Measurements from ENCODE around the gene SRSF9.
"Not testable (repeated sequence)": the region's sequence is repeated elsewhere in the genome, so short reads cannot be mapped to it uniquely, and the experiment has no call there.

The SRSF9 gene

DNA sequence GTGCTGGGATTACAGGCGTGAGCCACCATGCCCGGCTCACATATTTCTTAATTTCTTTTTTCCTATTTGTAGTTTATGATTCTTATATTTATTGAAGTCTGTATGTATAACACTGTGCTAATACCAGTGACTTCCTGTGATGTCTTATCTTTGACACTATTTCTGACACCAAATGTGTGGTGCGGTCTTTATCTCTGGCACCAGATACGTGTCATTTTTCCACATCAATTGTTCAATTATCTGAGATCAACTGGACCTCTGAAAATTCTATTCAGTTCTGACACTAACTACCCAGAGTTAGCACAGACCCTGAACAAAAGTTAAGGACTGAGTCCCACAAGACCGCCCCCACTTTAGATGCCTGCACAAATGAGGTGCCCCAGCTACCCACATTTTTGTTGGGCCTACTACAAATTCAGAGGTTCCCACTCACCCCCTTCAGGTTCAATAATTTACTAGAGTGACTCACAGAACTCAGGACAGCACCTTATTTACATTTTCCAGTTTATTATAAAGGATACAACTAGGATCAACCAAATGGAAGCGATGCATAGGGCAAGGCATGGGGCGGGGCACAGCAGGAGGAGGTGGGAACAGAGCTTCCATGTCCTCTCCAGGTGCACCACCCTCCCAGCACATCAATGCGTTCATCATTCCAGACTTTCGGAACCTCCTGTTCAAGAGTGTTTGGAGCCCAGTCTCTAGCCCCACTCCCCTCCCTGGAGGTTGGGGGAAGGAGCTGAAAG lies 11.6 kb upstream of the SRSF9 start:
- DNase-seq (ENCODE audit: low spot score) = no peak

DNA sequence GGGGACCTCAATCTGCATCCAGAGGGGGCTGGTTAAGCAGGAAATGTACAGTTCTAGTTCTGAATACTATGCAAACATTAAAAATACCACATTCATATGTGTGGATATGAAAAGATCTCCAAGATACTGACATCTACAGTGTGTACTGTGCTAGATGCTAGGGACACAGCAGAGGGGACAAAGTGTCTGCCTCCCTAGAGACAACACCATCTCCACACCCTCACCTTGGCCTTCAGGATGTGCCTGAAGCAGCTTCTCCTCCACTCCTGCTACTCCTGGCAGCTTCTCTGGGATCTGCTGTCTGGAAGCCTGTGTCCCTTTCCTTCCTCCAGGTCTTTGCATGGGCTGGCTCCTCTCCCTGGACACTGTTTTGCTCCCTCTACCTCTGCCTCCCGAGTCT lies 10.7 kb upstream of the SRSF9 start:
- no peak for DNase-seq (ENCODE audit: low spot score)

DNA sequence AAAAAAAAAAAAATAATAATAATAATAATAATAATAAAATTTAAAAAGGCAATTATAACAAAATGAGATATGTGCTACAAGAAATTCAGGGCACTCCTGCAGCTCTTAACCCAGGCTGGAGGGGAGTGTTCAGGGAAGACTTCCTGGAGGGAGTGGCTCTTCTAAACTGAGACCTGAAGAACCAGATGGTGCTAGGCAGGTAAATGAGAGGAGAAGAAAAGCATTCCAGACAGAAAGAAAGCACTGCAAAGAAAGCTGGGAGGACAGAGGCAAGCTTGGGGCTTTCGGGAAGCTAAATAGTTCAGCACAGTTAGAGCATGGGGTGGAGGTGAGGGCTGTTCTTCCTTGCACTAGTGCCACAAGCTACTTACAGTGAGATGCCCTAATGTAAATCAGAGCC lies 9.9 kb upstream of the SRSF9 start:
- DNase-seq (ENCODE audit: low spot score) = no peak

DNA sequence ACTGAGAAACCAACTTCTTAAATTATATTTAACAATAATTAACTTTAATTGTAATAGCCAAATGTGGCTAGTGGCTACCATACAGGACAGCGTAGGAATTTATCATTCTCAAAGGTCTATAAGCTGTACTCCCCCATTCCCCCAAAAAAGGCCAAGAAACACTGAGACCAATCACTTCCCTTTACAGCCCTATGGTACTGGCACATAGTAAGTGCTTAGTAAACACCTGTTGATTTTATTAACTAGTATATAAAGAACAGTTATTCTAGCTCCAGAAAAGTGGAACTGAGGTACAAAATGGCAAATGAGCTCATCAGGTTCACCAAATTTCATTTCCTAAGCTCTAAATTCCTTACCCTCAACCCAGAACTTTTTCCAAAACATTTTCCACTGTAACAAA lies 6.1 kb upstream of the SRSF9 start:
- DNase-seq (ENCODE audit: low spot score) = no peak

DNA sequence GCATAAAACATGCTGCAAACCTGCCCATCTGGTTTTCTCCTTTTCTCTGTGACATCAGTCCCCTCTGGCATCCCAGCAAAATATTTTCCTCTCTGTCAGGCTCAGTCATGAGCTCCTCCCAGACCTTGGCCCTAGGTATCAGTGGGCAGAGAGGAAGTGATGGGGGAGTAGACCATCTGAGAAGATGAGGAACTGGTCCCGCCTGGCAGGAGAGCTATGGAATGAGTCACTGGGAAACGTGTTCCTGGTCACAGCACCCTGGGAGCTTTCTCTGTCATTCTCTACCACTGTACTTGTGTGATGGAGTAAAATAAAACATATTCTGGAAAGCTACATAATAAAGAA lies 5.0 kb upstream of the SRSF9 start:
- DNase-seq (ENCODE audit: low spot score) = peak; percentile 28

DNA sequence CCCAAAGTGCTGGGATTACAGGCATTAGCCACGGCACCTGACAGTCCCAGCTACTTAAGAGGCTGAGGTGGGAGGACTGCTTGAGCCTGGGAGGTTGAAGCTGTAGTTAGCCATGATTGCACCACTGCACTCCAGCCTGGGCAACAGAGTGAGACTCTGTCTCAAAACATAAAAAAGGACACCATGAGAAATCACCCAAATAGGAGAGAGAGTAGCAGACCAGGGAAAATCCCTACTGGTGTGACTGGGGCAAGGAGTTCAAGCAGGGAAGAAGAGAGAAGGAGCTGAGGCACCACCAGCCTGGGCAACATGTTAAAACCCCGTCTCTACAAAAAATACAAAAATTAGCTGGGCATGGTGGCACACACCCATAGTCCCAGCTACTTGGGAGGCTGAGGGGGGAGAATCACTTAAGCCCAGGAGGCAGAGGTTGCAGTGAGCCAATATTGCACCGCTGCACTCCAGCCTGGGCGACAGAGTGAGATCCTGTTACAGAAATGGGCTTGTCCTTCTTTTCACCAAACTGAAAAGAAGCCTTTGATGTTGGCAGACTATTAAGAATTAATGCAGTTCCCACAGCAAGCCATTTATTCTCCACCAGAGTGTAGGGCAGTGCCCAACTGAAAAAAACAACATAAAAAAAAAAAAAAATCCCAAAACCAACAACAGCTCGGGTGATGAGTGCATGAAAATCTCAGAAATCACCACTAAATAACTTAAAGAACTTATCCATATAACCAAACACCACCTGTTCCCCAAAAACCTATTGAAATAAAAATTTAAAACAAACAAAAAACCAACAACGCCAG lies 4.5 kb upstream of the SRSF9 start:
- no peak for DNase-seq (ENCODE audit: low spot score)

DNA sequence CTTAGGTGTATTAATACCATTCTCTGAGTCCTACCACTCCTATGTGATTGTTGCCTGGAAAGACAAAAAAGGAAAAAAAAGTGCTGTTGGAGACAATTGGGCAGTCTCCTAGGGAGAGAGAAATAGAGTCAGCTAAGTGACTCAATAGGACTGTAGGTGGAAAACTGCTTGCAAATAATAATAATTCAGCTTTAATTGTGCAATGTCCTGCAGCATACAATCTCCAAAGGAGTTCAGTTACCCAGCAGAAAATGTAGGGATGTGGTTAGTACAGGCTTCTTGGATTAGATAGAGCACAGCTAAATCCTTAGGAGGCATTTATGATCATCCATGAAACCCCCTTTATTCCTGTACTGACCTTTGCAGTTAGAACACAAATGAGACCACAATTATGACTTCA lies 3.0 kb upstream of the SRSF9 start:
- no peak for DNase-seq (ENCODE audit: low spot score)

DNA sequence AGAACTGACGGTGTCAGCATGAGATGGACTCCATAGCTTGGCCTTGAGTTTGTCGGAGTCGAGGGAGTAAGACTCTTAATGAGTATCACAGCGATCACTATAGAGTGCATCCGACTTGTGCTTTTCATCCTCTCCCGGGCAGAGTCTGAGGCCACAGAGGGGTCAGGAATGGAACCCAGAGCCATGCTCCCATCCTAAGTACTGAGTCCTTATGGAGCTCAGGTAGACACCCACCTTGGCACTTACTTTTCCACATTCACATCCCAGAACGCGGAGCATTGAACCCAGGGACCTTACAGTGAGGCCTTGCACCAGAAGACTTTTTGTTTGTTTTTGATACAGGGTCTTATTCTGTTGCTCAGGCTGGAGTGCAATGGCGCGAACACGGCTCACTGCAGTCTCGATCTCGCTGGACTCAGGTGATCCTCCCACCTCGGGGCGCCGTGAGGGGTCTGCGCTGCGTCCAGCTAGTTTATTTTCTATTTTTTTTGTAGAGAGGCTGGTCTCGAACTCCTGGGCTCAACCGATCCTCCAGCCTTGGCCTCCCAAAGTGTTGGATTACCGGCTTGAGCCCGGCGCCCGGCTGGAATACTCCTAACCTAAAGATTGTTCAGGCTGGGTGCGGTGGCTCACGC lies 719 bp upstream of the SRSF9 start:
- peak; percentile 36 for DNase-seq (ENCODE audit: low spot score)

DNA sequence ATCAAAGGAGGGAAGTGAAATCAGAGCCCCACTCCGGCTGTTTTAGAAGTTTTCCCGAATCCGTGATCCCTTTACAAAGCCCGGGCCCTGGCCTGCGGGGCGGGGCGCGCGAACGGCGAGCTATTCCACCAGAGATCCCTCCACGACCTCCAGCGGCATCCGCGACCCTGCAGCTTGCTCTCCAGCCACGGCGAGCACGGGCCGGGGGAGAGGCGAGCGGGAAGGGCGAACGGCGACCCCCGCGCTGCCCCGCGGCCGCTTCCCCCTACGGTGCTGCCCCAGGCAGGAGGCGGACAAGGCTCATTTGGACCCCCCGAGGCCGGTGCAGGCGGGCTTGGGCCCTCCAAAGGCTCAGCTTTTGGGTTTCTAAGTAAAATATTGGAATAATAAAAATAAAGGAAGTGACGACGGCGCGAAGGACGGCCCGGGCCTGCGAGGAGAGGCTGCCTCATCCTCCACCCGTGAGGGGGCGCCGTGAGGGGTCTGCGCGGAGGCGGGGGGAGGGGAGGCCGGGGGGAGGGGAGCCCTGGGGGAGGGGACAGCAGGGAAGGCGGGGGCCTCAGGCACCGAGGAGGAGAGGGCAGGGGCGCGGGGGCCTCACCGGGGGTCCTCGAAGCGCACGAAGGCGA lies 613 bp downstream of the SRSF9 start:
- no peak for DNase-seq (ENCODE audit: low spot score)

DNA sequence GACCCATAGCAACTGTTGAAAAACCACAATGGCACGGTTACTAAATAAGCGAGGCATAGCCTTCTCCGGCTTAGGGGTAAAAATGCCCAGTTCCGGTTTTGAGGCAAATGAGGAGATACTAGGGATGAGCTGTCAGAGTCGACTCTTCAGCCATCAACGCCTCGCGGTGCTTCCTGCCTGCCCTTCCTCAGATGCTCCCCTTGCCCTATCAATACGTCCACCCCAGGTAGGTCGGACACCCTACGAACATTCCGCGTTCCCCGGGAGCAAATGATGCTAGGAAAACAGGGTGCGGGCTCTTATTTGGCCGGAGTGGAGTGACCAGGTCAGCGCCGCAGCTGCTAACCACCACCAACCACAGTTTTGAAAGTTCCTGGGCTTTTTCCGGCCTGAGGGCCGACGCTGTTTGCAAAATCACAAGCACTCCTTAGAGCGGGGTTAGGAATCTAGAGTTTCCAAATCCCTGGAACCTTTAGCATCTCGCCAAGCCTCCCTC lies 1.2 kb downstream of the SRSF9 start:
- DNase-seq (ENCODE audit: low spot score) = peak; percentile 30

DNA sequence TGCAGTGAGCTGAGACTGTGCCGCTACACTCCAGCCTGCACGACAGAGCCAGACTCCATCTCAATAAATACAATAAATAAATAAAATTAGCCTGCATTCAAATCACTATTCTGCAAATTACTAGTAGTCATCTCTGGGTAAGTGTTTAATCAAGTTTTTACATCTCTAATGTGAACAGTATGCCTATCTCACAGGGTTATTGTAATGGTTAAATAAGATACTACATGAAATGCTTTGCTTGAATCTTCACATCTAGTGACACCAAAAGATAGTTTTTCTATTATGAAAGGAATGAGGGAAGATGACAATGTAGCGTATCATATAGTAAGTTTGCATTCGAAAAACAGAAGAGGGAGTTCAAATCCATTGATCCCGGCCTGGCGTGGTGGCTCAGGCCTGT lies 2.1 kb downstream of the SRSF9 start:
- DNase-seq (ENCODE audit: low spot score) = no peak

DNA sequence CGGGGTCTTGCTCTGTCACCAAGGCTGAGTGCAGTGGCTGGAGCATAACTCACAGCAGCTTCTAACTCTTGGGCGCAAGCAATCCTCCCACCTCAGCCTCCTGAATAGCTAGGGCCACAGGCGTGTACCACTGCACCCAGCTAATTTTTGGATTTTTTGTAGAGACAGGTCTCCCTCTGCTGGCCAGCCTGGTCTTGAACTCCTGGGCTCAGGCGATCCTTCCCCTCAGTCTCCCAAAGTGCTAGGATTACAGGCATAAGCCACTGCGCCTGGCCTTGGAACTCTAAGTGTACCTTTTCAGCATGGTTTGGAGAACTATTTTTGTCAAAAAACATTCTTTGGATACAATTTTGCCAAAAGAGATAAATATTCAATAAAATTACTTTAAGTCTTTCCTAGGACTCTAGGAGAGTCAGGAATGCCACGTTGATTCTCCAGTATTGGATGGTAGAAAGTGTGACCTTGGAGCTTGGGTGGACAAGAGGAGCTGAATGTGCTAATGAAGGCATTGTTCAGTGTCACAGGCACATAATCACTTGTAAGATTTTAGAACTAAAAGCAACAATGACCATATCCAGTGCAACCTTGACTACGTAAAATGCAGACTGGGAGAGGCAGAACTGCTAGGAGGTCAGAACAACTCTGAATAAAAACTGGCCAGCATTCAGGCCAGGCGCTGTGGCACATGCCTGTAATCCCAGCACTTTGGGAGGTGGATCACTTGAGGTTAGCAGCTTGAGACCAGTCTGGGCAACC lies 2.8 kb downstream of the SRSF9 start:
- no peak for DNase-seq (ENCODE audit: low spot score)

DNA sequence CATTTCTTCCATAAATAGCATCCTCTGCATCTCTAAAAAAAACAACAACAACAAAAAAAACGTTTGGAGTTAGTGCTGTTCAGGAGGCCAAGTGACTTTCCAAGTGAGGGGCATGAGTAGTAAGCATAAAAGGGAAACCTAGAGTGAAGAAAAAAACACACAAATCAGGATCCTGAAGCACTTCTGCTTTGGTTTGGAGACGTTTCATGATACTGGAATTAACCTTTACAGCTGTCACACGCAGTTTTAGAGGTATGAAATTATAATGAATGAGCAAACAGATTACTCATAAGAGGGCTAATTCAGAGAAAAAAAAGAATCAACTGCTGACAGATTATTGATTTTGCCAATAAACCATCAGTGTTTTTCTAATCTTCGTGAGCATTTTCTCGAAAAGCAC lies 3.8 kb downstream of the SRSF9 start:
- no peak for DNase-seq (ENCODE audit: low spot score)

DNA sequence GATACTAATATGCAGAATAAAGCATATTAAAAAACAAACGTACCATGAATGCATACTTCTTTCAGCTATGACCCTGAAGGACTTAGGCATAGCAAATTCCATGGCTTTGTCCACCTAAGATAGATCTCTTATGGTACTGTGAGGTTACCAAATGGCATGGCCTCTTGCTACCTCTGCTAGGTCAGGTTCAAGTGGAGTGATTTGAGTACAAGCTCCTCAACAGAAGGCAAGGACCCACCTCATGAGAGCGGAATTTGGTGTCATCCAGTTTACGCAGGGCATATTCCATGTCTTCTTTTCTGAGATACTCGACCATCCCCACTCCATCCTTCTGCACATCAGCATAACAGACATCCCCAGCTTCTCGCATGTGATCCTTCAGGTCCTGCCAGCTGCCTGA lies 5.8 kb downstream of the SRSF9 start:
- no peak for DNase-seq (ENCODE audit: low spot score)

DNA sequence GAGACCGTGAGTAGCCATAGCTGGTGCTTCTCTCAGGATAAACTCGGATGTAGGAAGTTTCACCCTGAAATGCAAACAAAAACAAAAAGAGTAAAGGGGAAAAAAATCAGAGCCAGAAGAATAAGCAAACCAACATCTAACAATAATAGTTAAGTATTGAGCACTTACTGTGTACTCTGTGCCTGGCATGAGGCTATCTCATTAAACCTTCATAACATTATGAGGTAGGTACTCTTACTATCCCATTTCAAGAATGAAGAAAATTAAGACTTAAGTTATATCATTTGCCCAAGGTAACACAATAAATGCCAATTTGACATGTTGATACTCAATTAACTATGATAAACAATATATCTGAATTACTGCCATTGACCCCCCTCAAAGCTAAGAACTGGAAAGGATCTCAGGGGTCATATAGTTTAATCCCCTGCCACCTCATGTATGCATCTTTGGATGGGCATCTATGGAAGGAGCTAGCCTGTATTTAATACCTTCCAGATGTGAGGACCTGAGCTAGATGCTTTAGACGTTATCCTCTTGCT lies 7.4 kb downstream of the SRSF9 start:
- no peak for DNase-seq (ENCODE audit: low spot score)

DNA sequence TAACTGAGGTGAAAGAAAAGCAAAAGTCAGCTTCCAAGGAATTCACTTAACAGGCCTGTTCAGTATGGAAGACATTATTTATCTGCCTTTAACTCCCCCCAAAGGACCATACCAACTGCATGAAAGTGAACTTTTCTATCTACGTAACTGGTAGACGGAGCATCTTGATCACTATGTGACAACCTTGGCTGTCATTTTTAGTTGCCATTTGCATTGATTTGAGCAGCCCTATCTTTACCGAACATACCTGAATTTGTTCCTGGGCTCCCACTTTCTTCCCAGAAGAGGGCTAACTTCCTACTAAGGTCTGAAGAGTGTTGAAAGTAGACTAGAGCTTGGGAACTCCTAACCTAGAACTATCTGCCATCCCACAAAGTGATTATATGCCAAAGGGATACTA lies 9.4 kb downstream of the SRSF9 start:
- no peak for DNase-seq (ENCODE audit: low spot score)

DNA sequence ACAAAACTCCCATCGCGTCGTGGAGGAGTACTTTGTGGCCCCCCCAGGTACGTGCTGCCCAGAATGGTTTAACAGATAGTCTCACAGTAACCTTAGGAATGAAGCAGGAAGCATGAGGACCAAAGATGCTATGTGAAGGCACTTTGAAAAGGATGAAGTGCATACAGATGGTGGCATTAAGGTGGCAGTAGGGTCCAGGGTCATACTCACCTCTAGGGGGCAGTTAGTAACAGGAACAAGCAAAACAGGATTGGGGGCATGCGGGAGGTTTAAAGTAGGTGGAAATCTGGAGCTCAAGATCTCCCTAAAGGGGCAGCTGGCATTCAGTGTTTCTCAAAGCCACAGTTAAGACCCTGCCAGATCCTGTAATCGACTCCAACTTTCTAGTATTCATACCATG lies 12.4 kb downstream of the SRSF9 start:
- no peak for DNase-seq (ENCODE audit: low spot score)

DNA sequence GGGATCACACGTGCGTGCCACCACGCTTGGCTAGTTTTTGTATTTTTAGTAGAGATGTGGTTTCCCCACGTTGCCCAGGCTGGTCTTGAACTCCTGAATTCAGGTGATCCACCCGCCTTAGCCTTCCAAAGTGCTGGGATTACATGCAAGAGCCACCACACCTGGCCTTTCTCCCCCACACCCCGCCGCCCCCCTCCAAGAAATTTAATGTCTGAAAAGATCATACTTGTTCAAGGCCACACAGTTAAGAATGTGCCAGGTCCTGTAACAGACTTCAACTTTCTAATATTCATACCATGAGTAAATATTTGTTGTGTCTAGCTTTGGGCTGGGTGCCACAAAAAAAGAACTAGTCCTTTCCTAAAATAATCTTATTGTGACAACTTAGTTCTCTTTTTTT lies 14.2 kb downstream of the SRSF9 start:
- DNase-seq (ENCODE audit: low spot score) = no peak

DNA sequence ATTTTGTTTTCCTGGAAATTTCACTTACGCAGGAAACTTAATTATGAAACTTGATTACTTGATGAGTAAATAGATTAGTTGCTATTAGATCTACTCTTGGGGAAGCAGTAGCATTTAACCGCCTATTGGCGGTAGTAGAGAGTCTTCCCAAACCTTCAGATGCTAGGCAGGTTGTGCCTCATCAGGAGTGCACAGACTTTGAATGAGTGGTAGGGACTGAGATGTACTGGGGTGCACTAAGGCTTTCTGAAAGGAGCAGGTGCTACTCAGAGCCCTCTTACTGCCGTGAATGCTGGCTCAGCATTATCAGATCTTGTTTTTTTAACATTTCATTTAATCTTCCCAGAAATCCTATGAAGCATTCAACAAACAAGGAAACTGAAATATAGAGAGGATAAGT lies 15.6 kb downstream of the SRSF9 start:
- DNase-seq (ENCODE audit: low spot score) = peak; percentile 49

DNA sequence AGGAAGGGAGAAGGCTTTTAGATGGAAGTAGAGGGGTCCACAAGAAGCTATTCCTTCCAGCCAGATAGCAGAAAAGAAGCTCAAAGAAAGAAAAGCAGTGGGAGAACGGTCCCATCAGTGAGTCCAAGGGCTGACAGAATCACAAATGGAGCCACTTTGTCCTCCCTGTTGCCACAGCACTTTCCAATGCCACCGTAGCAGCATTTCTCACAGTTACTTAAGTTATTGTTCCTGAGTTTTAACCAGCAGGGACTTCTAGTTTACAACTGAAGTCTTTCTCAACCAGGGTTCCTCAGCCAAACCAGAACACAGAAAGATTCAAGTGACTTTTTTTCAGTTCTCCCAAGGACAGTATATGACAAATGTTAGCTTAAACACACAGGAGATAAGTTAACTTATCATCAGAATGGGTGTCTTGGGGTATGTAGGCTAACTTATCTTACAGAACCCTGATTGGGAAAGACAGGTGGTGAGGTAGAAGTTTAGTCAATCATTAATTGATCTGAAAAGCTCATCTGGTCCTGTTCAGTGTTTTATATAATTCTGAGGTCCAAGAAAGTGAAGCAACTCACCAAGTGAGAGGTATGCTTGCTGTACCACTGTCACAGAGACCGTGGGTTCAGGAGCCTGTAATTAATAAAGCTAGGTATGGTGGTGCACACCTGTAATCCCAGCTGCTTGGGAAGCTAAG lies 16.3 kb downstream of the SRSF9 start:
- DNase-seq (ENCODE audit: low spot score) = no peak

DNA sequence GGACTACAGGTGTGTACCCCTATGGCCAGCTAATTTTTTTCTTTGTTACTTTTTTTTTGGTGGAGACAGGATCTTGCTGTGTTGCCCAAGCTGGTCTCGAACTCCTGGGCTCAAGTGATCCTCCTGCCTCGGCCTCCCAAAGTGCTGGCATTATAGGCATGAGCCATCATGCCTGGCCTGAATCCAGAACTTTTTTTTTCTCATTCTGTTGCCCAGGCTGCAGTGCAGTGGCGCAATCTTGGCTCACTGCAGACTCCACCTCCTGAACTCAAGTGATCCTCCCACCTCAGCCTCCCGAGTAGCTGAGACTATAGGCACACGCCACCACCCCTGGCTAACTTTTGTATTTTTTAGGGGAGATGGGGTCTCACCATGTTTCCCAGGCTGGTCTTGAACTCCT lies 17.0 kb downstream of the SRSF9 start:
- DNase-seq (ENCODE audit: low spot score) = not testable (repeated sequence)
